HG03280 (cell line): Measurements from ENCODE around the gene GNPAT.

Source experiments
- ATAC-seq: cut with Tn5 transposase; IDR thresholded peaks from one replicate; pipeline ENCODE4 v1.9.1; 2021; ENCODE audit warnings: mild to moderate bottlenecking, moderate library complexity; ENCODE audit not compliant: unreplicated experiment

Gene GNPAT

GRCh38 chr1:231242516-231243198, 1.6 kb downstream of the GNPAT start:
- no peak for ATAC-seq

GRCh38 chr1:231248778-231249177, 7.8 kb downstream of the GNPAT start:
- no peak for ATAC-seq

DNA sequence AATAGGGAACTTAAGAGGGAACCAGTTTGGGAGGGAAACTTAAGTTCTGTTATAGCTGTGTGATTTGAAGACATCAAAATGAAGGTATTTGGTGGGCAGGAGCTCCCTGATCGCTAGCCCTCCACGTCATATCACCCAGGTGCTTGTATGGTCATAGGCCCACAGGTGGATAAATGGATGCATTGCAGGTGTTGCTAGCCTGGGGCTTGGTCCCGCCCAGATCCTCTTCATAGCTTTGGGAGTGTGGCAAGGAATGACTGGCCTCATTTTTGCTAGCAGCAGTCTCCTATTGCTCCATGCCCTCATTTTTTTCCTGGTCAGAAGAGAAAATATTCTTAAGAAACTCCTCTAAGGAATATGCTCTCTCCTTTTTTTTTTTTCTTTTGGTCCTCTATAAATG, 11.3 kb downstream of the GNPAT start:
- no peak for ATAC-seq

DNA sequence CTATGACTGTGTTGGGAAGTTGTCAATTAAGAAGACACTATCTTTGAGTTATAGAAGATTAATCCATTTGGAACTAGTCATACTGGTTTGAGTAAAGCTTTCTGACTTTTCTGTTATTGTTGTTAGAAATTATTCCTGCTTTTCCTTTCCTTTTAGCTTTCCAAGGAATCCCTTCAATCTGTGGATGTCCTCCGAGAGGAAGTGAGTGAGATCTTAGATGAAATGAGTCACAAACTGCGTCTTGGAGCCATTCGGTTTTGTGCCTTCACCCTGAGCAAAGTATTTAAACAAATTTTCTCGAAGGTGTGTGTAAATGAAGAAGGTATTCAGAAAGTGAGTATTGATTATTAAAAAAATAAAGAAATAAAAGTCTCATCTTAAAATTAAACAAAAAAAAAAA, 19.3 kb downstream of the GNPAT start:
- ATAC-seq, result no peak

GRCh38 chr1:231264642-231265041, 23.6 kb downstream of the GNPAT start:
- ATAC-seq, result no peak

- no peak for ATAC-seq
These were observed 24.4 kb downstream of the GNPAT start for GRCh38 chr1:231265379-231265778.

- no peak for ATAC-seq
These were observed 25.9 kb downstream of the GNPAT start for GRCh38 chr1:231266811-231267322.

DNA sequence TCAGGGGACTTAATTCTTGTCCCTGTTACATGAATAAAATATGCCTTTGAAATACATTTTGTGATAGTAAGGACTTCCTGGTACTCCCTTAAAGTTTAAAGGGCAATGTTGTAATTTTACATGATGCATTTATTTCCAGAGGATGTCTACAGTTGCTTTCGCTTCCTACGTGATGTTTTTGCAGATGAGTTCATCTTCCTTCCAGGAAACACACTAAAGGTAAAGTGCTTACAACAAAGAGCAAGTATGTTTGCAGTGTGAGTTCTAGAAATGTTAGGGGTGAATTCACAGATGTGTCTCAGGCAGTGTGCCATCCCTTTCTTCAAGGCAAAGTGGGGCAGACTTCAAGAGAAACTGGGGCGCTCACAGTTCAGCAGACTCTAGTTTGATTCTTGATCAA, 31.2 kb downstream of the GNPAT start:
- ATAC-seq, result no peak

DNA sequence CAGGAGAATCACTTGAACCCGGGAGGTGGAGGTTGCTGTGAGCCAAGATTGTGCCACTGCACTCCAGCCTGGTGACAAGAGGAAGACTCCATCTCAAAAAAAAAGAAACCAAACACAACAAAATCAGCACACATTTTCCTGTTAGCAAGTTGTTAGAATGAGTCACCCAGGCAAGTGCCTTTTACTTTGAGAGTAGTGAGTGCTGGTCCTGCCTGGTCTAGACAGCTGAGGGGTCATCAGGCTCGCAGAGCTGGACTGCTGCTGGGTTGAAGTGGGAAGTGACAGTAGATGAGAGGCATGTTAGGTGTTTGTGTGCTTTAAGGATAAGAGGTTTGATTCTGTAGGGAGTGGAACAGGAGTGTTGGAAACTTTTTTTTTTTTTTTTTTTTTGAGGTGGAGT, 31.9 kb downstream of the GNPAT start:
- no peak for ATAC-seq

- no peak for ATAC-seq
These were observed 33.3 kb downstream of the GNPAT start for GRCh38 chr1:231274119-231274825.

GRCh38 chr1:231278100-231278790, 37.2 kb downstream of the GNPAT start:
- no peak for ATAC-seq

- no peak for ATAC-seq
These were observed 38.1 kb downstream of the GNPAT start for GRCh38 chr1:231279081-231279480.

GRCh38 chr1:231279683-231280082, 38.7 kb downstream of the GNPAT start:
- ATAC-seq, result no peak

- no peak for ATAC-seq
These were observed 43.4 kb downstream of the GNPAT start for GRCh38 chr1:231284441-231284840.

GRCh38 chr1:231286603-231287002, 45.6 kb downstream of the GNPAT start:
- no peak for ATAC-seq

DNA sequence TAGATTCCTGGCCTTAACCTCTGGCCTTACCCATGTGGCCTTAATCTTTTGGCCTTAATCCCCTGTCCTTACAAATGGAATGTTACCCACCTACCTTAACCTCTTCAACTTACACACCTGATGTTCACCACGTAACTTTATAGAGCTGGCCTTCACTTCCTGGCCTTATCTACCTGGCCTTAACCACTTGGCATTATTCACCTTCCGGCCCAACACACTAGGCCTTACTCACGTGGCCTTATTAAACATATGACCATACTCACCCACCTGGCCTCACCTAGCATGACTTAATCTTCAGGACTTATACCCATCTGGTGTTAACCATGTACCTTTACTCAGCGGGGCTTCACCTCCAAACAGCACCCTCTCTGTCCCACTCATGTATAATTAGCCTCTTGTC, 54.9 kb downstream of the GNPAT start:
- no peak for ATAC-seq

- no peak for ATAC-seq
These were observed 61.0 kb downstream of the GNPAT start for GRCh38 chr1:231301990-231302389.

- no peak for ATAC-seq
These were observed 69.5 kb downstream of the GNPAT start for GRCh38 chr1:231310391-231310934.

DNA sequence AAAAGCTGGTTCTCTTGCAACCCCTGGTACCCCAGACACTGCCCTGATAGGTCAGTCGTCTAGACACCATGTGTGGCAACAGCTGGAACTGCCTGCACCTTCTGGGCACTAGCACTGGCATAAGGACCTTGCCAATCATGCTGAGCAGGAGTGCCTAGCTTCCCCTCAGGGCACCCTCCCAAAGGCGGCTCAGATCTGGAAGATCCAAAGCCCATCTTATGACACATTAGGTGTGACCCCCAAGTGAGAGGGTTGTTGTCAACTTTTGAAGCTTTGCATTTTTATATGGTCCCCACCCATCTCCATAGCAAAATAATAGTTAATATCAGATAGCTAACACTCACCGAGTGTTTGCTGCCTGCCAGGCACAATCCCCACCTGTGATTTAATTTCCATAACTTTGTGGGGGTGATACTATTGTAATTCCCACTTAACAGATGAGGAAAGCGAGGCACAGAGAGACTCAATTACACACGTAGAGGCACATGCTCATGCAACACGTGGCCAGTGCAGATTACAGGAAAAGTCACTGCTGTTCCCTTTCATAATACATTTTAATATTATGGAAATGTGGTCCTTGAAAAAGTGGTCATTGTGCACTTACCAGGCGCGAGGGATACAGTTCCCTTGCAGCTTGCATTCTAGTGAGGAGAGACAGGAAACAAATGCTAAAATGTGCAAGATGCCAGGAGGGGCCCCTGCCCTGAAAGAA, 70.9 kb downstream of the GNPAT start:
- no peak for ATAC-seq

GRCh38 chr1:231312432-231312788, 71.4 kb downstream of the GNPAT start:
- no peak for ATAC-seq

DNA sequence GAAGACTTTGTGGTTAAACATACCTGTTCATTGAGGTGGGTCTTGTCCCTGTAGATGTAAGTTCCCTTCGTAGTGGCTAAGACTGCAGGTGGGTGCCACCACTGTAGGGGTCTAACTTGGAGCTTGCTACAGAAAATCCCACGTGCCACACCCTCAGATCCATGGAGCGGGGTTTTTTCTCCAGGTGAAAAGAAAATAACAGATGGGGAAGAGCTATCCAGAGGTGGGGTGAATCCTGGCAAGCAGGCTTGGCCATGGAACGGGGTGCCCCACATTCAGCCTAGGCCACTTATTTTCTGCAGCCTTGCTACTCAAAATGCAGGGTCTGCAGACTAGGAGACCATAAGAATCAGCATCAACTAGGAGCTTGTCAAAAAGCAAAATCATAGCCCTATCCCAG, 72.6 kb downstream of the GNPAT start:
- ATAC-seq, result no peak
